Measurements from ENCODE around the gene NOL12.

The NOL12 gene

DNA sequence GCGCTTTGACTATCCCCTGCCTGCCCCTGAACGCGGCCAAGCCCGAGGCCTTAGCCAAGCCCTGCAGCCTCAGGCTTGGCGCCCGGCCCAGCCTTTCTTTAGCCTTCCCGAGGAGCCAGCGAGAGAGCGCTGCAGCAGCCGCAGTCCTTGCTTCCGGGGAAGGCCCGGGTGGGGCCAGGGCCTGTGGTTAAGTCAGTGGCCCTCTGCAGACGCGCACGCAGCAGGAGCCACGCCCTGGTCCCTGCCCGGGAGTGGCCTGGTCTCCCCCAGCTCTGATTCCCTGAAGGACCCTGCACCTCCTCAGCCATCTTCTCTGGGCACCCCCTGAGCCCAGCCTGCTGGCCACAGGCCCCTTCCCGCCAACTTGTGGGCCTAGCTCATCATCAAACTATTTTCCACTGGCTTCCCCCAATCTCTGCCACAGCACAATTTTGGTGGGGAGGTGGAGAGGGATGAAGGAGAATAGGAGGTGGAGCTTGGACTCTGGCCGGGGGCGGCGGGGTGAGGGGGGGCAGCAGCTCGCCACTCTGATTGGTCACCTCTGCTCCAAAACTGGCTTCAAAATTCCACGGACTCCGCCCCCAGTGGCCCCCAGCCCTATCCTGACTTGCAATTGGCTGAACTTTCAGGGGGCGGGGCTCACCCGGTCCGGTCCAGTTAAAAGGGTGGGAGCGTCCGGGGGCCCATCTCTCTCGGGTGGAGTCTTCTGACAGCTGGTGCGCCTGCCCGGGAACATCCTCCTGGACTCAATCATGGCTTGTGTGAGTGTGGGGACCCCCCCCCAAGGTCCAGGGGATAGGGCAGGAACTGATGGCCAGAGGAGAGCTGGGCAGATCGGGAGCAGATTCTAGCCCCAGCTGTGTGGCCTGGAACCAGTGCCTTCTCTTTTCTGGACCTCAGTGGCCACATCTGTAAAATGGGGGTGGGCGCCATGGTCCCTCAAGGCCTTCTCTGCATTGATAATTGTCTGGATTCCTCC is 10.9 kb upstream of the NOL12 start, which contains the start of gene LGALS1:
Gene LGALS1, plus strand, starts transcription at position 686 of the 979 bp plus-strand sequence. Its CDS starts 67 bp downstream, at position 753.
- peak; percentile 84 for ATAC-seq
- TF ChIP-seq, protein P1, sequence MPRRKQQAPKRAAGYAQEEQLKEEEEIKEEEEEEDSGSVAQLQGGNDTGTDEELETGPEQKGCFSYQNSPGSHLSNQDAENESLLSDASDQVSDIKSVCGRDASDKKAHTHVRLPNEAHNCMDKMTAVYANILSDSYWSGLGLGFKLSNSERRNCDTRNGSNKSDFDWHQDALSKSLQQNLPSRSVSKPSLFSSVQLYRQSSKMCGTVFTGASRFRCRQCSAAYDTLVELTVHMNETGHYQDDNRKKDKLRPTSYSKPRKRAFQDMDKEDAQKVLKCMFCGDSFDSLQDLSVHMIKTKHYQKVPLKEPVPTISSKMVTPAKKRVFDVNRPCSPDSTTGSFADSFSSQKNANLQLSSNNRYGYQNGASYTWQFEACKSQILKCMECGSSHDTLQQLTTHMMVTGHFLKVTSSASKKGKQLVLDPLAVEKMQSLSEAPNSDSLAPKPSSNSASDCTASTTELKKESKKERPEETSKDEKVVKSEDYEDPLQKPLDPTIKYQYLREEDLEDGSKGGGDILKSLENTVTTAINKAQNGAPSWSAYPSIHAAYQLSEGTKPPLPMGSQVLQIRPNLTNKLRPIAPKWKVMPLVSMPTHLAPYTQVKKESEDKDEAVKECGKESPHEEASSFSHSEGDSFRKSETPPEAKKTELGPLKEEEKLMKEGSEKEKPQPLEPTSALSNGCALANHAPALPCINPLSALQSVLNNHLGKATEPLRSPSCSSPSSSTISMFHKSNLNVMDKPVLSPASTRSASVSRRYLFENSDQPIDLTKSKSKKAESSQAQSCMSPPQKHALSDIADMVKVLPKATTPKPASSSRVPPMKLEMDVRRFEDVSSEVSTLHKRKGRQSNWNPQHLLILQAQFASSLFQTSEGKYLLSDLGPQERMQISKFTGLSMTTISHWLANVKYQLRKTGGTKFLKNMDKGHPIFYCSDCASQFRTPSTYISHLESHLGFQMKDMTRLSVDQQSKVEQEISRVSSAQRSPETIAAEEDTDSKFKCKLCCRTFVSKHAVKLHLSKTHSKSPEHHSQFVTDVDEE (CRISPR knock-in tag; IDR thresholded peaks at IDR 0.05) = 0 out of 2 replicates have a peak, but pooled peaks have one; percentile 20
- TF ChIP-seq BACH2 (CRISPR knock-in tag; IDR thresholded peaks at IDR 0.05; ENCODE audit: borderline replicate concordance) = no peak
- no peak for TF ChIP-seq GLIS3 (CRISPR knock-in tag; IDR thresholded peaks at IDR 0.05)
- 0 out of 2 replicates have a peak, but pooled peaks have one; percentile 28 for TF ChIP-seq ZFP3 (CRISPR knock-in tag; IDR thresholded peaks at IDR 0.05)
- TF ChIP-seq, protein P2, sequence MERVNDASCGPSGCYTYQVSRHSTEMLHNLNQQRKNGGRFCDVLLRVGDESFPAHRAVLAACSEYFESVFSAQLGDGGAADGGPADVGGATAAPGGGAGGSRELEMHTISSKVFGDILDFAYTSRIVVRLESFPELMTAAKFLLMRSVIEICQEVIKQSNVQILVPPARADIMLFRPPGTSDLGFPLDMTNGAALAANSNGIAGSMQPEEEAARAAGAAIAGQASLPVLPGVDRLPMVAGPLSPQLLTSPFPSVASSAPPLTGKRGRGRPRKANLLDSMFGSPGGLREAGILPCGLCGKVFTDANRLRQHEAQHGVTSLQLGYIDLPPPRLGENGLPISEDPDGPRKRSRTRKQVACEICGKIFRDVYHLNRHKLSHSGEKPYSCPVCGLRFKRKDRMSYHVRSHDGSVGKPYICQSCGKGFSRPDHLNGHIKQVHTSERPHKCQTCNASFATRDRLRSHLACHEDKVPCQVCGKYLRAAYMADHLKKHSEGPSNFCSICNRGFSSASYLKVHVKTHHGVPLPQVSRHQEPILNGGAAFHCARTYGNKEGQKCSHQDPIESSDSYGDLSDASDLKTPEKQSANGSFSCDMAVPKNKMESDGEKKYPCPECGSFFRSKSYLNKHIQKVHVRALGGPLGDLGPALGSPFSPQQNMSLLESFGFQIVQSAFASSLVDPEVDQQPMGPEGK (CRISPR knock-in tag; IDR thresholded peaks at IDR 0.05; ENCODE audit: borderline replicate concordance) = peak; percentile 93

DNA sequence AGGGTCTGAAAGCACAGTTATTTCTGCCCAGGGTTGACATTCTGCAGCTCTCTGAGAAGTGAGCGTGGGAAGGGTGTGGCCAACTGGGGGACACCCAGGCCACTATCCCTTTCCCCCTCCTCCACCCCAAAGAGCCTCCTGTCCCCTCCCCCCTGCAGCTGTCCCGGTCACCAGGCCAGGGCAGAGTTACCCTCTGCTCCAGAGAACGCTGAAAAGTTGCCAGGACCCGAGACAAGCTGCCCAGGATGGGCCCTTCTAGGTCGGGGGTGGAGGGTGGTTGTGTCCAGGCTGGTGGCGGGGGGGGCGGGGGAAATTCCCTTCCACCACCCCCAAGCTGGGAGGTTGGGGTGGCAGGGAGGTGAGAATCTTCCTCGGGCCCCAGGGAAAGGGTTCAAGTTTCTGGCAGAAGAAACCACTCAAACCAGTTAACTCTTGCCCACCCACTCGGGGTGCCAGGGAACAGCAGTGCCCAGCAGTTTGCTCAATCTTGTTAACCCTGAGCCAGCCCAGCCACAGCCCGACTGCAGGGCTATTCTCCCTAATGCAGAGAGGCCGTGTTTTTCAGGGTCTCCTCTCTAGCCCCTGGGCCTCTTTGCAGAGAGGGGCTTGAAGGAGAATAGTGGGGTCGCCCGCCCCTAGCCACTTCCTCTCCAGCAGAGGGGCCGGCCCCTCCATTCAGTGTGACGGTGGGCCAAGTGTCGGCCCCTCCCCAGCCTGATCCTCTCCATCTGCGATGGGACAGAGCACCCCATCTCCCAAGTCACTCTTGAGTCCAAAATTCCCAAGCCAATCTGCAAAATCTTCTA is 10.0 kb upstream of the NOL12 start:
- TF ChIP-seq CSDC2 (CRISPR knock-in tag; IDR thresholded peaks at IDR 0.05) = no peak
- TF ChIP-seq BACH2 (CRISPR knock-in tag; IDR thresholded peaks at IDR 0.05; ENCODE audit: borderline replicate concordance) = no peak
- TF ChIP-seq, protein P3, sequence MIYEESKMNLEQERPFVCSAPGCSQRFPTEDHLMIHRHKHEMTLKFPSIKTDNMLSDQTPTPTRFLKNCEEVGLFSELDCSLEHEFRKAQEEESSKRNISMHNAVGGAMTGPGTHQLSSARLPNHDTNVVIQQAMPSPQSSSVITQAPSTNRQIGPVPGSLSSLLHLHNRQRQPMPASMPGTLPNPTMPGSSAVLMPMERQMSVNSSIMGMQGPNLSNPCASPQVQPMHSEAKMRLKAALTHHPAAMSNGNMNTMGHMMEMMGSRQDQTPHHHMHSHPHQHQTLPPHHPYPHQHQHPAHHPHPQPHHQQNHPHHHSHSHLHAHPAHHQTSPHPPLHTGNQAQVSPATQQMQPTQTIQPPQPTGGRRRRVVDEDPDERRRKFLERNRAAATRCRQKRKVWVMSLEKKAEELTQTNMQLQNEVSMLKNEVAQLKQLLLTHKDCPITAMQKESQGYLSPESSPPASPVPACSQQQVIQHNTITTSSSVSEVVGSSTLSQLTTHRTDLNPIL (CRISPR knock-in tag; IDR thresholded peaks at IDR 0.05; ENCODE audit: low read depth) = no peak
- TF ChIP-seq ZNF565 (CRISPR knock-in tag; conservative IDR thresholded peaks at IDR 0.05; ENCODE audit: low read depth) = no peak
- TF ChIP-seq ZFP30 (CRISPR knock-in tag; IDR thresholded peaks at IDR 0.05) = no peak
- no peak for TF ChIP-seq PPARA (CRISPR knock-in tag; IDR thresholded peaks at IDR 0.05; ENCODE audit: borderline replicate concordance)
- TF ChIP-seq, protein P4, sequence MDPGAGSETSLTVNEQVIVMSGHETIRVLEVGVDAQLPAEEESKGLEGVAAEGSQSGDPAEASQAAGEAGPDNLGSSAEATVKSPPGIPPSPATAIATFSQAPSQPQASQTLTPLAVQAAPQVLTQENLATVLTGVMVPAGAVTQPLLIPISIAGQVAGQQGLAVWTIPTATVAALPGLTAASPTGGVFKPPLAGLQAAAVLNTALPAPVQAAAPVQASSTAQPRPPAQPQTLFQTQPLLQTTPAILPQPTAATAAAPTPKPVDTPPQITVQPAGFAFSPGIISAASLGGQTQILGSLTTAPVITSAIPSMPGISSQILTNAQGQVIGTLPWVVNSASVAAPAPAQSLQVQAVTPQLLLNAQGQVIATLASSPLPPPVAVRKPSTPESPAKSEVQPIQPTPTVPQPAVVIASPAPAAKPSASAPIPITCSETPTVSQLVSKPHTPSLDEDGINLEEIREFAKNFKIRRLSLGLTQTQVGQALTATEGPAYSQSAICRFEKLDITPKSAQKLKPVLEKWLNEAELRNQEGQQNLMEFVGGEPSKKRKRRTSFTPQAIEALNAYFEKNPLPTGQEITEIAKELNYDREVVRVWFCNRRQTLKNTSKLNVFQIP (CRISPR knock-in tag; IDR thresholded peaks at IDR 0.05; ENCODE audit: borderline replicate concordance, low read depth) = no peak
- TF ChIP-seq, protein P1 (CRISPR knock-in tag; IDR thresholded peaks at IDR 0.05) = no peak
- TF ChIP-seq ZC3H10 (CRISPR knock-in tag; IDR thresholded peaks at IDR 0.05) = no peak
- no peak; the same call in 2 of the 3 replicates for ATAC-seq

DNA sequence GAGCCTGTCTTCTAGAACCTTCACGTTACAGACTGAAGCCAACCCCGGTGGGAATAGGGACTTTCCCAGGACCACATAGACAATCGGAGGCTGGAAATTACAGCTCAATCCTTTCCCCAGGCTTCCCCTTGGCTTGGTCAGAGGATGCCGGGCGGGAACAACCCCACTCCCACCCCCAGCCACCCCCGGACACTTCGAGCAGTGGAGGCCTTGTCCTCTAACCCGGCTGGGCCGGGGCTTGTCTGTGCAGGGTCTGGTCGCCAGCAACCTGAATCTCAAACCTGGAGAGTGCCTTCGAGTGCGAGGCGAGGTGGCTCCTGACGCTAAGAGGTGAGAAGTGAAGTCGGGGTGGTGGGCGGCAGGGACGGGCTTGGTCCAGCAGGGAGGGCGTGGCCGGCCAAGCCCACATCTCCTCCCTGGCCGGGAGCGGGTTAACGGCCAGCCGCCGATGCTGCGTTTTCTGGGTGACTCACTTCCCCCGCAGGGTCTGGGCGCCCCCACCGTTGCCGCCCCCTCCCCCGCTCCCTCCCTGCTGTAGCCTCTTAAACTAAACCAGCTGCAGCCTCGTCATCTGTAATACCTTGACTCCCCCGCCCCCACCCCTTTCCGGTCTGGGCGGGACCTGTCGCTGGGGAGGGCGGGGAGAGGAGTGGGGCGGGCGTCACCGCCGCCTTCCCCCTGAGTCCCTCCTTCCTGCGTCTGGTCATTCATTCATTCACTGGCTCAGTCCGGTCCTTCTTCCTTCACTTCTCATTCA is 9.2 kb upstream of the NOL12 start:
- no peak for TF ChIP-seq OSR1 (CRISPR knock-in tag; IDR thresholded peaks at IDR 0.05)
- no peak for TF ChIP-seq ZNF565 (CRISPR knock-in tag; conservative IDR thresholded peaks at IDR 0.05; ENCODE audit: low read depth)
- peak; percentile 46; the same call in 1 of the 2 replicates for TF ChIP-seq TCF4 (CRISPR knock-in tag; IDR thresholded peaks at IDR 0.05; ENCODE audit: borderline replicate concordance)
- TF ChIP-seq RARB (CRISPR knock-in tag; IDR thresholded peaks at IDR 0.05) = no peak
- TF ChIP-seq, protein P3 (CRISPR knock-in tag; IDR thresholded peaks at IDR 0.05; ENCODE audit: low read depth) = no peak
- TF ChIP-seq, protein P2 (CRISPR knock-in tag; IDR thresholded peaks at IDR 0.05; ENCODE audit: borderline replicate concordance) = peak; percentile 58; the same call in 1 of the 2 replicates
- peak; percentile 37 for ATAC-seq

Measured in SK-N-SH treated with all-trans-retinoic acid at 6 μM for 48 hours (cell line).